NK-92 treated with Interleukin-12 subunit alpha and Interleukin-12 subunit beta, amount 100 ng/mL, for 24 hours (cell line): Measurements from ENCODE around the gene SLC25A33.
"Not testable (repeated sequence)": the region's sequence is repeated elsewhere in the genome, so short reads cannot be mapped to it uniquely, and the experiment has no call there.

Experiments used
- DNase-seq: peaks from one replicate; lab custom pipeline; 2025; lab: John Stamatoyannopoulos, UW

SLC25A33 gene

GRCh38 chr1:9539829-9540550 is 725 bp downstream of the SLC25A33 start:
- peak; percentile 51 for DNase-seq

DNA sequence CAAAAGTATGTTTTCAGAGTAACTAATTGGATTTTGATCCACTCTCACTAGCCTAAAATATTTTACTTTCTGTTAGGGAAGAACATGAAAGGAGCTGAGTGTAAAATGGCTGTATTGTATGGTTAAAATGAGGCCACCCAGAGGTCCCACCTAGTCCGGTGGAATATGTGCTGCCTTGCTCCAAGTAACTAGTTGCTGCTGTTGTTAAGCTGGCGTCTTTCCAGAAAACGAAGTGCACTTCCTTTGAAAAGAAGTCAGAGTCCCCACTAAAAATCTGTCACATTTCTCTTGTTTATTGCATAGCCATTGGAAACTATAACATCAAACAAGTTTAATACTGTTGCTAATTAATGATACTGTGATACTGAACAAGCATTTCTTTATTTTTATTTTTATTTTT is 3.2 kb downstream of the SLC25A33 start:
- DNase-seq, result no peak

GRCh38 chr1:9544926-9545325 is 5.7 kb downstream of the SLC25A33 start:
- no peak for DNase-seq

- no peak for DNase-seq
Observed at GRCh38 chr1:9549955-9550546, 10.8 kb downstream of the SLC25A33 start.

GRCh38 chr1:9551984-9552383 is 12.7 kb downstream of the SLC25A33 start:
- no peak for DNase-seq

GRCh38 chr1:9553736-9554144 is 14.5 kb downstream of the SLC25A33 start:
- DNase-seq, result no peak

DNA sequence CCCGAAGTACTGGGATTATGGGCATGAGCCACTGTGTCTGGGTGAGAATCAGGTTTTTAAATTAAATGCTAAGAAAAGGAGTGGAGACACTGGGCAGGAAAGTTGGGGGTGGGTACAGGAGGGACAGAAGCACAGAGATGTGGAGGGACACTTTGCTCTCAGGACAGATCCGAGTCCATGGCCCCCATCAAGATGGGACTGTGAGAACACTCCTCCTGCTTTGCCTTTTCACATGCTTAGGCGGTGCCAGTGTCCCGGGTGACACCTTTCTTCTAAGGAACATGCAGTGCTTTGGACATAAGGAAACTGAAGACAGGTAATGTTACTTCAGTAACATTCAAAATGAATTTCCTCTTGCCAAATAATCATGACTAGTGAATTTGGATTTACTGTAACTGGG is 16.7 kb downstream of the SLC25A33 start:
- DNase-seq, result no peak

DNA sequence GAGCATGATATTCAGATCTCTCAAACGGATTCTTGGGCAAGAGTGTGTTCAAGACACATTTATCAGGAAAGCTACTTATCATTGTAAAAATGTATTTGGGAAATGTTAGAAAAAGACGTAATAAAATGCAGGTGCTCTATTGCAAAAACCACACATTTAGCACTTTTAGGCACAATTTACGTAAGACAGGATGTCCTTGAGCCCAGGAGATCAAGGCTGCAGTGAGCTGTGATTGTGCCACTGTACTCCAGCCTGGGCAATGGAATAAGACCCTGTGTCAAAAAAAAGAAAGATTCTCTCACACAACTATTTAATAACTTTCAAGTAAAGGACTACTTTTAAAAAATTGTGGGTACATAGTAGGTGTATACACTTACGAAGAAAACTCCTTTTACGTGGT is 18.4 kb downstream of the SLC25A33 start:
- DNase-seq, result no peak

- DNase-seq, result no peak
Observed at GRCh38 chr1:9558271-9558945, 19.1 kb downstream of the SLC25A33 start.

GRCh38 chr1:9558946-9559545 is 19.8 kb downstream of the SLC25A33 start:
- DNase-seq, result no peak

GRCh38 chr1:9559673-9560072 is 20.4 kb downstream of the SLC25A33 start:
- DNase-seq, result no peak

- DNase-seq, result not testable (repeated sequence)
Observed at GRCh38 chr1:9560090-9560489, 20.8 kb downstream of the SLC25A33 start.

GRCh38 chr1:9561429-9561828 is 22.2 kb downstream of the SLC25A33 start:
- no peak for DNase-seq

GRCh38 chr1:9569267-9569666 is 30.0 kb downstream of the SLC25A33 start:
- no peak for DNase-seq

DNA sequence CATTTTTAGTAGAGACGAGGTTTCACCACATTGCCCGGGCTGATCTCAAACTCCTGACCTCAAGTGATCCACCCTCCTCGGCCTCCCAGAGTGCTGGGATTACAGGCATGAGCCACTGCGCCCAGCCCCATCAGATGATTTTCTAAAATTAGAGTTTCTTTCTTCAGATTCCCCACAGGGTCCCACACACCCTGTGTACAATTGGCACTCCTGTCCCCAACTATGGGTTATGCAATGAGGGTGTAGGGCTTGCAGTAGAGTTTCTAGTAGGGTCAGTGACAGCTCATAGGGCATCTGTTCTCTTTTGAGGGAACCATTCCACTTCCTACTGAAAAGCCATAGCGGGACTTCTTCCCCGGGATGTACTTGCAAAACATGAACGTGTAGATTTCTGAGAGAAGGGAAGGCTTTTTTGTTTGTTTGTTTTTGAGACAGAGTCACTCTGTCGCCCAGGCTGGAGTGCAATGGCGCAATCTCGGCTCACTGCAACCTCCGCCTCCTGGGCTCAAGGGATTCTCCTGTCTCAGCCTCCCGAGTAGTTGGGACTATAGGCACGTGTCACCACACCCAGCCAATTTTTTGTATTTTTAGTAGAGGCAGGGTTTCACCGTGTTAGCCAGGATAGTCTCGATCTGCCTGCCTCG is 31.7 kb downstream of the SLC25A33 start:
- DNase-seq, result not testable (repeated sequence)

DNA sequence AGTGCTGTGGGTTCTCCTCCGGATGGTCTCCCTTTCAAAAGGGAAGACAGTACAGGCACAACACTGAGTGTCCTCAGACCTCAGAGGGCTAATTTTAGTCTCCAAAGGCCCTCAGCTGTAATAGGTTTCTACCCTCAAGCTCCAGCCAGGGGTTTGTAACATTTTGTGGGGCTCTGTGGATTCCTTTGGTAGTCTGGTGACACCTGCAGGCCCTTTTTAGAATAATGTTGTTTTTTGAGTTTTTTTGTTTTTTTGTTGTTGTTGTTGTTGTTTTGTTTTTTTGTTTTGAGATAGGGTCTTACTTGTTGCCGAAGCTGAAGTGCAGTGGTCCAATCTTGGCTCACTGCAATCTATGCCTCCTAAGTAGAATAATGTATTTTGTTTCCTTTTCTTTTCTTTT is 34.5 kb downstream of the SLC25A33 start:
- DNase-seq, result no peak

- DNase-seq, result no peak
Observed at GRCh38 chr1:9575486-9575885, 36.2 kb downstream of the SLC25A33 start.

GRCh38 chr1:9576903-9577302 is 37.6 kb downstream of the SLC25A33 start:
- no peak for DNase-seq

GRCh38 chr1:9577423-9577822 is 38.2 kb downstream of the SLC25A33 start:
- DNase-seq, result no peak

GRCh38 chr1:9580942-9581341 is 41.7 kb downstream of the SLC25A33 start:
- DNase-seq, result no peak

DNA sequence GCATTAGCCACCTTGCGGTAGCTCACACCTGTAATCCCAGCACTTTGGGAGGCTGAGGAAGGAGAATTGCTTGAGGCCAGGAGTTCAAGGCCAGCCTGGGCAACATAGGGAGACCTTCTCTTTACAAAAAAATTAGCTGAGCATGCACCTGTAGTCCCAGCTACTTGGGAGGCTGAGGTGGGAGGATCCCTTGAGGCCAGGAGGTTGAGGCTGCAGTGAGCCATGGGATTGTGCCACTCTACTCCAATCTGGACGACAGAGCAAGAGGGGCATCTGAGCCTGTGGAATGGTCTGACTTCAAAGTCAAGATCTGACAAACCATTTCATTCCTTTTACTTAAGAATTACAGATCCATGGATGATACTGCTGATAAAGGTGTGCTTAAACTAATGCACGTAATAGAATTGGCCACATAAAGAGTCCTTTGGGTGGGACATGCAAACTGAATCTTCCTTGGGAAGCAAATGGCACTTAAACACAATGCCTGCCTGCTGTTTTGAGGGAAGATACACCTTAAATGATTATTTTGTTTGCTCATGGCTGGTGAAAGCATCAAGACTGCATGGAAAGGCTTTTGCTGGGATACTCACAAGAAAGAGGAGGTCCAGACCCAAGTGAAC is 47.0 kb downstream of the SLC25A33 start:
- no peak for DNase-seq

DNA sequence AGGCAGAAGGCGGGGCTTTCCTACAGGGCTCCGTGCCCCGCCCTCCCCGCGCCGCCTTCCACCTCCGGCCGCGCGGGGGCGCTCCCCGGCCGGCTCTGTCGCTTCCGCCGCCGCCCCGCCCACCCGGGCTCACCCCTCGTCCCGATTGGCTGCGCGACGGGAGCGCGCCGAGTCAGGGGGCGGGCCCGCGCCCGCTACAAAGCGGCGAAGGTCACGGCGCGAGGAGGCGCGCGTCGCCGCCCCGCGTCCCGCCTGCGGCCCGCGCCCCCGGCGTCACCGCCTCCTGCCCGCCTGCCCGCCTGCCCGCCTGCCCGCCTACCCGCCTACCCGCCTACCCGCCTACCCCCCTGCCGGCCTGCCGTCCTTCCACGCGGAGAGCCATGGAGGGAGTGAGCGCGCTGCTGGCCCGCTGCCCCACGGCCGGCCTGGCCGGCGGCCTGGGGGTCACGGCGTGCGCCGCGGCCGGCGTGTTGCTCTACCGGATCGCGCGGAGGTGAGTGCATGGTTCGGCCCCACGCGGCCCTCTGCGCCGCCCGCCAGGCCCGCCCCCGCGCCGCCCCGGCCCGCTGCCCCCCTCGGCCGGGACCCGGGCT is 49.4 kb downstream of the SLC25A33 start, which contains the start of gene TMEM201:
TSS of gene TMEM201 (plus strand) at position 361 of the 593 bp plus-strand sequence. CDS start at position 381, 20 bp downstream.
- peak; percentile 87 for DNase-seq
